H9 (cell line): ENCODE measurements around the gene PCED1A. TPM values are rescaled to one million over a fixed set of nuclear protein-coding genes. Genes with fewer than 3 reads are reported as not detected.

ENCODE experiments used
- DNase-seq: peaks from one replicate; pipeline ENCODE4 v3.0.0-alpha.2; 2017
- H2AFZ ChIP-seq: one replicate; pipeline ENCODE4 v1.6.1; 2013; ENCODE audit warnings: mild to moderate bottlenecking, low read length, control low read depth, moderate library complexity
- H2AK5ac ChIP-seq: 2 replicates; pipeline ENCODE4 v1.6.1; 2013; ENCODE audit warnings: low read length, control low read depth, mixed read lengths; ENCODE audit not compliant: insufficient read length
- H2BK120ac ChIP-seq: one replicate; pipeline ENCODE4 v1.6.1; 2013; ENCODE audit warnings: low read depth, mild to moderate bottlenecking, low read length, control low read depth, inconsistent platforms; ENCODE audit not compliant: poor library complexity, severe bottlenecking
- H2BK12ac ChIP-seq: 2 replicates; pipeline ENCODE4 v1.6.1; 2013; ENCODE audit warnings: low read length, control low read depth, mixed read lengths, low read depth; ENCODE audit not compliant: insufficient read length
- H2BK15ac ChIP-seq: 2 replicates; pipeline ENCODE4 v1.6.1; 2013; ENCODE audit warnings: low read depth, low read length, control low read depth
- H2BK20ac ChIP-seq: one replicate; pipeline ENCODE4 v1.6.1; 2013; ENCODE audit warnings: low read depth, mild to moderate bottlenecking, low read length, control low read depth, inconsistent platforms; ENCODE audit not compliant: poor library complexity, severe bottlenecking
- H2BK5ac ChIP-seq: 2 replicates; pipeline ENCODE4 v1.6.1; 2013; ENCODE audit warnings: low read length, control low read depth, mixed read lengths; ENCODE audit not compliant: insufficient read length
- H3K14ac ChIP-seq: 2 replicates; pipeline ENCODE4 v1.6.1; 2013; ENCODE audit warnings: low read length, control low read depth; ENCODE audit not compliant: insufficient read depth
- H3K18ac ChIP-seq: 2 replicates; pipeline ENCODE4 v1.6.1; 2013; ENCODE audit warnings: low read depth, mild to moderate bottlenecking, mixed read lengths, low read length, control low read depth; ENCODE audit not compliant: insufficient read length
- H3K23ac ChIP-seq: 2 replicates; pipeline ENCODE4 v1.6.1; 2013; ENCODE audit warnings: low read length, control low read depth, mixed read lengths, low read depth; ENCODE audit not compliant: insufficient read length
- H3K23me2 ChIP-seq: 2 replicates; pipeline ENCODE4 v1.6.1; 2013; ENCODE audit warnings: low read depth, mild to moderate bottlenecking, mixed read lengths, low read length, control low read depth; ENCODE audit not compliant: insufficient read length, poor library complexity, severe bottlenecking
- H3K27ac ChIP-seq: 2 replicates; pipeline ENCODE4 v1.5.1; 2013; ENCODE audit warnings: low read length, control low read depth, mixed read lengths, low read depth; ENCODE audit not compliant: insufficient read length
- H3K27me3 ChIP-seq: 2 replicates; pipeline ENCODE4 v1.6.1; 2013; ENCODE audit warnings: low read length, control low read depth, inconsistent platforms; ENCODE audit not compliant: insufficient read depth
- H3K4ac ChIP-seq: 2 replicates; pipeline ENCODE4 v1.6.1; 2013; ENCODE audit warnings: low read depth, mild to moderate bottlenecking, control low read depth, inconsistent platforms, low read length, moderate library complexity
- H3K4me1 ChIP-seq: 2 replicates; pipeline ENCODE4 v1.6.1; 2013; ENCODE audit warnings: low read length, control low read depth, inconsistent platforms; ENCODE audit not compliant: insufficient read depth
- H3K4me2 ChIP-seq: 2 replicates; pipeline ENCODE4 v1.6.1; 2013; ENCODE audit warnings: low read length, control low read depth, mixed read lengths; ENCODE audit not compliant: insufficient read length, insufficient read depth
- H3K56ac ChIP-seq: 2 replicates; pipeline ENCODE4 v1.6.1; 2013; ENCODE audit warnings: low read depth, mild to moderate bottlenecking, mixed read lengths, low read length, control low read depth; ENCODE audit not compliant: insufficient read length
- H3K79me1 ChIP-seq: 2 replicates; pipeline ENCODE4 v1.6.1; 2013; ENCODE audit warnings: low read depth, mild to moderate bottlenecking, moderate library complexity, low read length, control low read depth, inconsistent platforms; ENCODE audit not compliant: insufficient read depth, poor library complexity, severe bottlenecking
- H3K79me2 ChIP-seq: 2 replicates; pipeline ENCODE4 v1.6.1; 2013; ENCODE audit warnings: low read length, control low read depth, inconsistent platforms; ENCODE audit not compliant: insufficient read depth
- H3K9ac ChIP-seq: 2 replicates; pipeline ENCODE4 v1.6.1; 2013; ENCODE audit warnings: low read length, control low read depth, mixed read lengths; ENCODE audit not compliant: insufficient read length; ENCODE audit errors: extremely low read depth
- H3K9me3 ChIP-seq: one replicate; pipeline ENCODE4 v1.6.1; 2013; ENCODE audit warnings: low read depth, low read length, inconsistent platforms; ENCODE audit not compliant: control insufficient read depth
- H3T11ph ChIP-seq: one replicate; pipeline ENCODE4 v1.6.1; 2013; ENCODE audit warnings: mild to moderate bottlenecking, low read length, control low read depth, inconsistent platforms
- H4K20me1 ChIP-seq: one replicate; pipeline ENCODE4 v1.6.1; 2013; ENCODE audit not compliant: control insufficient read depth, insufficient read length, insufficient read depth
- H4K5ac ChIP-seq: 2 replicates; pipeline ENCODE4 v1.6.1; 2013; ENCODE audit warnings: low read depth, mild to moderate bottlenecking, mixed read lengths, low read length, control low read depth; ENCODE audit not compliant: insufficient read length
- H4K8ac ChIP-seq: replicated peaks from 2 replicates; pipeline ENCODE4 v1.6.1; 2013; ENCODE audit warnings: low read length, control low read depth, mixed read lengths, low read depth; ENCODE audit not compliant: insufficient read length
- H4K91ac ChIP-seq: 2 replicates; pipeline ENCODE4 v1.6.1; 2013; ENCODE audit warnings: low read depth, mild to moderate bottlenecking, moderate library complexity, mixed read lengths, low read length, control low read depth; ENCODE audit not compliant: insufficient read length
- H3K27ac Mint-ChIP-seq, 3 experiments: 2 replicates in 2 of 3; 3 replicates in 1 of 3; pipeline ENCODE4 v1.8.0; 2020 to 2021; ENCODE audit warnings: mixed read lengths in 3 of 3, mild to moderate bottlenecking in 1 of 3, moderate library complexity in 1 of 3
- H3K27me3 Mint-ChIP-seq: 2 replicates; pipeline ENCODE4 v1.8.0; 2021; ENCODE audit warnings: low read depth, mild to moderate bottlenecking, moderate library complexity, mixed read lengths
- H3K36me3 Mint-ChIP-seq, 3 experiments: 2 replicates in 2 of 3; 3 replicates in 1 of 3; pipeline ENCODE4 v1.8.0; 2020 to 2021; ENCODE audit warnings: low read depth in 3 of 3, mixed read lengths in 3 of 3; ENCODE audit not compliant: insufficient read depth in 1 of 3
- H3K4me1 Mint-ChIP-seq, 2 experiments: 2 replicates each; pipeline ENCODE4 v1.8.0; 2020; ENCODE audit warnings: mixed read lengths in 2 of 2
- H3K4me3 Mint-ChIP-seq, 2 experiments: 2 replicates in 1 of 2; 3 replicates in 1 of 2; pipeline ENCODE4 v1.8.0; 2020 to 2021; ENCODE audit warnings: mild to moderate bottlenecking in 2 of 2, mixed read lengths in 2 of 2, moderate library complexity in 1 of 2
- H3K9me3 Mint-ChIP-seq, 2 experiments: 2 replicates in 1 of 2; 3 replicates in 1 of 2; pipeline ENCODE4 v1.8.0; 2020; ENCODE audit warnings: mild to moderate bottlenecking in 2 of 2, mixed read lengths in 2 of 2, moderate library complexity in 1 of 2
- WGBS: extraction: QIAGEN DNeasy Blood & Tissue Kit; methylation state at CpG from one replicate; pipeline ENCODE4 v1.1.7; 2013; ENCODE audit warnings: missing lambda C conversion rate, low lambda C conversion rate, mixed read lengths; ENCODE audit not compliant: insufficient read length; ENCODE audit errors: extremely low coverage; 5-methylcytosine and 5-hydroxymethylcytosine counted together
- total RNA-seq: library from RNA; stranded (reverse); gene quantifications from 2 replicates; pipeline ENCODE4 v1.2.1, GENCODE V29; 2021
- TF ChIP-seq, protein P1 (sequence below): fragments of 200-600 bp; sonication (generic); conservative IDR thresholded peaks from 3 replicates; pipeline ENCODE4 v1.8.0; 2021; ENCODE audit warnings: antibody characterized with exemption, mild to moderate bottlenecking

Gene PCED1A
- total RNA-seq, 1 experiment from 2014 or later = 30.8 TPM

DNA sequence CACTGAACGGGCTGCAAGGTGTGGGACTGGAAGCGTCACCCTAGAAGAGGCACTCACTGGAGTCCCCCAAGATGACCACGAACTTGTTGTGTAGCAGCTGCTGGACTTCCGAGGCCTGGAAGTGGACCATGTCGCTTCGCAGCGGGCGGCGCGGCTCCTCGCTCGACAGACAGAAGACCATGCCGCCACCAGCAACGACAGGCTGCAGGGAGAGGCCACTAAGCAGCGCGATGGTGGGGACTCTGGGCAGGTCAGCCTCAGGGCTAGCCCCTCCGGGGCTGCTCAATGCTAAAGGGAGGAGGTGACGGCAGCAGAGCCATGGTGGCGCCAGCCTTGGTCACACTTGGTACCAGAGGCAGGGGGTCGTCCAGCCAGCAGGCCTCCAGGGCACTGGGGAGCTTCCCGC lies 720 bp downstream of the PCED1A start:
- Histone ChIP-seq H3K14ac (no peak overlapping the region), H3T11ph (no peak overlapping the region), H3K4me2 (no peak overlapping the region), H3K27me3 (peaks cover 7% of the 10 kb centered on the region; the same call in 1 of the 2 replicates), H2BK5ac (no peak overlapping the region), H3K4me1 (no peaks in the 10 kb centered on the region), H3K79me2 (no peaks in the 10 kb centered on the region), H2AK5ac (no peak overlapping the region), H2BK20ac (no peak overlapping the region), H4K20me1 (no peaks in the 10 kb centered on the region), H2BK12ac (no peak overlapping the region), H4K8ac (no peak overlapping the region), H3K18ac (no peak overlapping the region), H2AFZ (no peak overlapping the region), H3K27ac (no peak overlapping the region), H3K23ac (no peak overlapping the region), H3K9ac (no peak overlapping the region), H3K56ac (no peak overlapping the region), H3K79me1 (no peaks in the 10 kb centered on the region), H3K9me3 (no peaks in the 10 kb centered on the region), H3K23me2 (peaks cover 7% of the 10 kb centered on the region), H4K91ac (no peak overlapping the region), H2BK120ac (no peak overlapping the region), H3K4ac (no peak overlapping the region), H4K5ac (no peak overlapping the region), H2BK15ac (no peak overlapping the region)
- peaks cover 0 to 4% of the 10 kb centered on the region in 2 experiments; a peak in 1 of 5 replicates for H3K9me3 Mint-ChIP-seq
- TF ChIP-seq, protein P1, sequence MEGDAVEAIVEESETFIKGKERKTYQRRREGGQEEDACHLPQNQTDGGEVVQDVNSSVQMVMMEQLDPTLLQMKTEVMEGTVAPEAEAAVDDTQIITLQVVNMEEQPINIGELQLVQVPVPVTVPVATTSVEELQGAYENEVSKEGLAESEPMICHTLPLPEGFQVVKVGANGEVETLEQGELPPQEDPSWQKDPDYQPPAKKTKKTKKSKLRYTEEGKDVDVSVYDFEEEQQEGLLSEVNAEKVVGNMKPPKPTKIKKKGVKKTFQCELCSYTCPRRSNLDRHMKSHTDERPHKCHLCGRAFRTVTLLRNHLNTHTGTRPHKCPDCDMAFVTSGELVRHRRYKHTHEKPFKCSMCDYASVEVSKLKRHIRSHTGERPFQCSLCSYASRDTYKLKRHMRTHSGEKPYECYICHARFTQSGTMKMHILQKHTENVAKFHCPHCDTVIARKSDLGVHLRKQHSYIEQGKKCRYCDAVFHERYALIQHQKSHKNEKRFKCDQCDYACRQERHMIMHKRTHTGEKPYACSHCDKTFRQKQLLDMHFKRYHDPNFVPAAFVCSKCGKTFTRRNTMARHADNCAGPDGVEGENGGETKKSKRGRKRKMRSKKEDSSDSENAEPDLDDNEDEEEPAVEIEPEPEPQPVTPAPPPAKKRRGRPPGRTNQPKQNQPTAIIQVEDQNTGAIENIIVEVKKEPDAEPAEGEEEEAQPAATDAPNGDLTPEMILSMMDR = no peak
- no peak overlapping the region for H3K27ac Mint-ChIP-seq
- H3K4me3 Mint-ChIP-seq = peak overlapping the region; percentile 35 to 69
- peaks cover 4 to 10% of the 10 kb centered on the region in 2 experiments for H3K4me1 Mint-ChIP-seq
- H3K27me3 Mint-ChIP-seq = peaks cover 12% of the 10 kb centered on the region
- no peak for DNase-seq
- no CpG with 5 or more reads among the region's 21 CpGs for WGBS
- peaks cover 3 to 26% (median 22%) of the 10 kb centered on the region in 3 experiments for H3K36me3 Mint-ChIP-seq
